K562 (cell line): Measurements from ENCODE around the gene NUP188. TPM values are rescaled to one million over a fixed set of nuclear protein-coding genes. Genes with fewer than 3 reads are reported as not detected.

Source experiments
- CREB5 ChIP-seq: fragments of 250-450 bp; sonication (Bioruptor Pico); IDR thresholded peaks from 2 replicates; pipeline ENCODE4 v1.5.0; 2020; ENCODE audit warnings: mild to moderate bottlenecking
- NEUROD1 ChIP-seq: fragments of 150-350 bp; IDR thresholded peaks from 2 replicates; pipeline ENCODE4 v1.6.1; 2014; ENCODE audit warnings: borderline replicate concordance, low read length, low read depth; ENCODE audit not compliant: partially characterized antibody
- SNIP1 ChIP-seq: fragments of 450-650 bp; IDR thresholded peaks from 2 replicates; pipeline ENCODE4 v1.7.1; 2017; ENCODE audit warnings: low read depth, mild to moderate bottlenecking
- ZNF140 ChIP-seq: fragments of 250-450 bp; sonication (Bioruptor Pico); IDR thresholded peaks from 2 replicates; pipeline ENCODE4 v1.8.0; 2021; ENCODE audit warnings: moderate library complexity, mild to moderate bottlenecking, inconsistent platforms
- ZNF311 ChIP-seq: fragments of 250-450 bp; sonication (Bioruptor Pico); IDR thresholded peaks from 2 replicates; pipeline ENCODE4 v1.4.0; 2020; ENCODE audit warnings: mild to moderate bottlenecking, moderate library complexity
- ZNF318 ChIP-seq, 2 experiments: fragments of 450-650 bp; IDR thresholded peaks; 2 replicates each; pipeline ENCODE4 v1.6.1; 2016; ENCODE audit warnings: mild to moderate bottlenecking in 2 of 2, borderline replicate concordance in 1 of 2, low read depth in 1 of 2, moderate library complexity in 1 of 2
- polyA plus RNA-seq, 8 experiments: library from polyadenylated mRNA; depleted of rRNA in 4 of 8; stranded (reverse) in 5 of 8; unstranded in 3 of 8; fragments of >200 nt; fragmentation: Nextera tagmentation in 2 of 8; fragmentation: Illumina TruSeq in 1 of 8; extraction: Ambion mirVana in 2 of 8; extraction: Trizol in 1 of 8; gene quantifications; 2 replicates each; pipeline versions ENCODE4 v1.2.1 to v1.2.3, GENCODE V29; 2011 to 2014; ENCODE audit warnings: inconsistent platforms in 1 of 8, missing spikeins in 1 of 8
- total RNA-seq, 7 experiments: library from RNA; depleted of rRNA in 6 of 7; stranded (reverse); fragments of >200 nt in 6 of 7; fragmentation: Illumina TruSeq in 2 of 7; extraction: Trizol in 2 of 7; gene quantifications; 2 replicates each; pipeline versions ENCODE4 v1.2.1 to v1.2.3, GENCODE V29; 2011 to 2021; ENCODE audit warnings: low replicate concordance in 1 of 7

NUP188 gene
- total and polyA plus RNA-seq, 9 of the 15 experiments (the other 6 are each of a cell fraction or from before 2014, with no cell fraction given) = 11.7 to 135 (median 70.6) TPM

GRCh38 chr9:128937310-128938165 lies 10.0 kb upstream of the NUP188 start (continued):
- TF ChIP-seq ZNF318 (IDR thresholded peaks at IDR 0.05; ENCODE audit: borderline replicate concordance in 1 of 2, low read depth in 1 of 2) = no peak
- TF ChIP-seq SNIP1 = no peak
- TF ChIP-seq ZNF311 (CRISPR knock-in tag) = no peak
- TF ChIP-seq NEUROD1 = no peak
- TF ChIP-seq CREB5 (CRISPR knock-in tag) = no peak
- TF ChIP-seq ZNF140 = no peak
